Non-pigmented ciliary epithelial cell (primary cell): ENCODE measurements around the gene INPP4B.

Experiments used
- DNase-seq: peaks from one replicate; pipeline ENCODE4 v3.0.0-alpha.2; 2010; ENCODE audit warnings: low read depth

INPP4B gene

DNA sequence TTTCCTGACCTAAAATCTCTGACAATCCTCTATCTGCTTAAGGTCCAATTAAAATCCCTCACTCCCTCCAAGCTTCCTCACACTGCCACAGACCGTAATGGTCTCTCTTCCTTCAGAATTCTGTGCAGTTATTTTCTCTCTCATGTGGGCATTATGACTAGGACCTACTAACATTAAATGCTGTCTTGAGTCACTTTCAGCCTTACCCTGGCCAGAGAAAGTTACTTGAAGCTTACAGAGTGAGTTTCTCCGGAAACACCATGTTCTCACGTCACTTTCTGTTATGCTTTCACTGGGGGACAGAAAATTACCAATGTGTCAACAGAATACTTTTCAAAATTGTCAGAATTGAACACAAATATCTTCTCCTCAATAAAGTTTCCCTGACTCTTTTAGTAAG lies 271.8 kb downstream of the INPP4B start:
- DNase-seq, result no peak

DNA sequence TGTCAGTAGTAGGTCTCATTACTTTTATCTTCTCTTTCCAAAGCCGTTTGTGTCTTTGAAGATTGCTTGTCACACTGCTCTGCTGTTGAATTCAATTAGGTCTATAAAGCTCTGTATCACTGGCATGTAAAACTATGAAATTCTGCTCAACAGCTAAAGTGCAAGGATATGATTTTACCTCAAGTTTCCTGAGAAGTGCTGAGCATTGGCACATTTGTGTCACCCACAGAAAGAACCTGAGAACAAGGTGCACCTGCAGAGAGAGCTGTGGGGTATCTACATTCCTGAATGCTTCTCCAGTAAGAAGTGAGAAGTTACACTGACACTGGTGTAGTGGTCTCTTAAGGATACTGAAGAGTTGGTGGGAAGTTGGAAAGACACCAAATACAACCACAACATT lies 274.0 kb downstream of the INPP4B start:
- DNase-seq, result no peak

DNA sequence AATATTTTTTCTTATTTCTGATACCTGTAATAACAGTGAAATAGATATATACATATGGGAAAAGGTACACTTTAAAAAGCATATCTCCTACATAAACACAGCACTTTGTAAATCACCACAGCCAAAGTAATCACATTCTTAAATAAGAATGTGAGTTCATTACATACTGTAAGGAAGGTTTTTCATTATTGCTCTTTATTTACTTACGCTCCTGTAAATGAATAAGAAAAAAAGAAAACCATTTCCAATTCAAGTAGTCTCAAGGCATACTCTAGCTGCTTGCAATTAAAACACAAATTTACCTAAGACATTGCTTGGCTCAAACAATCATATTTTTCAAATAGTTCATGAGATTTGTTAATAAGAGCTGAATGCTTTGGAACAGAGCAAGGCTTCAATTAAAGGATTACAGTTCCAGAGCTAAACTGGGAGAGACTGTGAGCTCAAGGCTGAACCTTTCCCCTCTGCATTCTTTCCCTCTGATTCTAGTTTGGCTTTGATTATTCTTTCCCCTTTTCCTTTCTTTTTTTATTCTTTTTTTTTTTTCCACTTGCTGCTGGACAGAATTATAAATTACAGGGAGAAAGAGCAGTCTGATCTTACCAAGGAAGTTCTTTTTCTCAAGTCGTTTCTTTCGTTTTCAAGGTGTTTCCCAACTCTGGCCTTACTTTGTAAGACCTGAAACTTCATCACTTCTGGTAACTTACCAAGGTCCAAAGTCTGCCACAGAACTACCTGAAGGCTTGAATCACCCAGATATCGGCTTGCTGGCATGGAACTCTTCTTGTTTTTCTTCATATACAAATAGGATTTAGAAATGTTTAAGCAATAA lies 278.3 kb downstream of the INPP4B start:
- no peak for DNase-seq

DNA sequence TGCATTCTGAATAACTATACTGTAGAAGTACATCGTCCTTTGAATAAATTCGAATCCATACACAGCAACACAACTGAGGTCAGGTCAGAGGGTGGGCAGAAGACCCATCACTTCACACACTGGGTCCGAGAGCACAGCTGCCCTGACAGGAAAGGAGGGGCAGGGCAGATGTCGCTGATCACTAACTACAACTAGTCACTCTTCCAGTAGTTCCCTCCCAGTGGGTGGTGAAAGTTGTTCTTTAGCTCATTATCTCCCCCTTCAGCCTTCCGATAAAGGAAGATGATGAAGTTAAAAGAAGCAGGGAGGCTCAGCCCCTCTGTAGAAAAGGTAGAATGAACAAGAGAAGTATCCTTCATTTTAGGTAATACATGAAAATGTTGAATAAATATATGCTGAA lies 278.9 kb downstream of the INPP4B start:
- no peak for DNase-seq

DNA sequence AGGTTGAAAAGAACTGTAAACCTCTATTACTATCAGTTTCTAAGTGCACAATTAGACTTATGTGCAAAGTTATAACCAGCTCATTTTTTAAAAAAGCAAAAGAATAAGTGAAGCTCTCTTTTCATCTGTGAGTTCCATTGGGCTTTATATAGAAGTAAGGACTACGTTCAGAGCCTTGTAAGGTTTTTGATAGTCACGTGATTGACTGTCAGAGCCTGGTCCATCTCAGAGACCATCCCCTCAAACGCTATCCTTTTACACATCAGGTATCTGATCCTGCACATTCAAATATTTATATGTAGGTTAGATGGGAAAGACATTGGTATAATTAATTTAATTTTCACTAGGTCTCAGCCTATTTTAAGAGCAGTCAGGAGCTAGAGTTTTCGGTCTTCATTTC lies 279.3 kb downstream of the INPP4B start:
- no peak for DNase-seq

DNA sequence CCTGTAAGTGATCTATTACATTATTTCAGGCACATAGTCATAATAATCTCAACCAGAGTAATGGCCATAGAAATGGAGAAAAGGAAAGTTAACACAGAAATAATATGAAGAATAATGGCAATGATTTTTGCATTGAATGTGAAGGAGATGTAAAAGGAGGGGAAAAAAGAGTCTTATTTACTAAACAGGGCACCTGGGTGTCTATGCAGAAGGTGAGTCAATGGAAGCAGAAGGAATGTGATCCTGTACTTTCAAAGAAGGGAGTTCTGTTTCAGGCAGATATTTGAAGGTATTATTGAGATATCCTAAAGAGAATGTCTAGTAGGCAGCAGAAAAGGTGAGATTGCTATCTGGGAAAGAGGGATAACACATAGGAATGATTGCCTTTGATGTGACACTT lies 279.9 kb downstream of the INPP4B start:
- no peak for DNase-seq

DNA sequence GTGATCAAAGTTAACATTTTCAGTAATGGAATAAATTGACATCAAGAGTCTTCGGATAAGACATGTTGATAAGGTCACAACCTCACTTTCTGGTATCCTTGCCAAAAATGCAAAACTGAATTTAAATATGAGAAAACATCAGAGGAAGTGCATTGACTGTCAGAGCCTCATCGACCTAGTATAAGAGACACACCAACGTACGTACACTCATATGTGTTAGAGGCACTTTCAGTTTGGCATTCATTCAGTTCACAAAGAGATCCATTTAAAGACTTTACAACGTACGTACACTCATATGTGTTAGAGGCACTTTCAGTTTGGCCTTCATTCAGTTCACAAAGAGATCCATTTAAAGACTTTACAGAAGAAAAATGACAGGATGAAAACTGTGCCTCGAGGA lies 280.3 kb downstream of the INPP4B start:
- no peak for DNase-seq

DNA sequence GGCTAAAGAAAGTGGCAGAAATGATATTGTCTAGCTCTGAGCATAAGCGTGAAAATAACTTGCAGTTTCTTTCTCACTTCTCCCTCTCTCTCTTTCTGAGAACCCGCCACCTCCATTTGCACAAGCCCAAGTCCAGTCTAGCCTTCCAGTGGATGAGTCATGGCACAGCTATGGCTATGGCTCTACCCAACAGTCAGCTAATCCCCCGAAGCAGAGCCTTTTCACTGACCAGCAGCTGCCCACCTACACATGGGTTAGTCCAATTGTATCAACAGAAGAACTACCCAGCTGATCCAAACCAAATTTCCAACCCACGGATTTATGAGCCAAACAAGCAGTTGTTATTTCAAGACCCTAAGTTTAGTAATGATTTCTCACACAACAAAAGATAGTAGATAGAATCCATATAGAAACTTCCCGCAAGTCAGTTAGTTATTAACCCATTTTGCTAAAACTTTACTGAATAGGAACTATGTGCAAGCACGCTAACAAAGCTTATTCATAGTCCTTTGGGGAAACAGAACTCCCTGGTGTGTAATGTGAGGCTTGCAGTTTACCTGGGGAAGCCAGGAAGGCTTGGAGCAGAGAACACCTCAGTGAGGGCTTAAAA lies 282.3 kb downstream of the INPP4B start:
- peak; percentile 18 for DNase-seq

DNA sequence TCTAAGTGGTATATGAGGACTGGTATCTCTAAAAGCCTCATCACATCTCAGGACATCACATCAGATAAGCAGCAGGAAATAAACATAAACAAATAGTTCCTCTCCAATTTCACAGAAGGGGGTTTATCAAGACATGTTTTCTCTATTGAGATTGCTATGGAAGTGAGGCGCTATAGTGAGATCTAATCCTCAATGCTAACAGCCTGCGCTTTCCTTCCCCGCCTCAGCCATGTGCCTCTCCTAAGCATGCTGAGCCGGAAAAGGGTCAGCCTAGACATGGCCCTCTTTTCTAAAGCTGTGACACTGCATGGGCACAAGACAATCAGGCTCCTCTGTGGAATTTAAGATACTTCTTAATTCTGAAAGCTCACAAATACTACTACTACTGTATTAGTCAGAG lies 286.1 kb downstream of the INPP4B start:
- DNase-seq, result no peak

DNA sequence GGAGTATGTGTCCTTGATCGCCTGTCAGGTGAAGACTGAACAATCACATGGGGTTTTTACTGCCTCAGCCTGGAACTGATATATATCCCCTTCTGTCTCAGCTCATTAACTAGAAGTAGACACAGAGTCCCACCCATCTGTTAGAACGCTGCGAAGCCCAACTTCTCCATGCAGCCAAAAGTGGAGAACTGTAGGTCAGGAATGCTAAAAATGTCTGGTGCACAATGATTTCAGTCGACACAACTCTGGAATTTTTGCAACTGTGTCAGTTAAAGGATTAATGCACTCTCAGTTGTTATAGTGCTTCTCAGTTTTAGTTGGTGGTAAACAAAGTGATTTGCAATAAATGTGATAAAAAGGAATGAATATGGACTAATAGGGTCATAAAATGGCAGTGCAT lies 287.2 kb downstream of the INPP4B start:
- DNase-seq, result no peak

DNA sequence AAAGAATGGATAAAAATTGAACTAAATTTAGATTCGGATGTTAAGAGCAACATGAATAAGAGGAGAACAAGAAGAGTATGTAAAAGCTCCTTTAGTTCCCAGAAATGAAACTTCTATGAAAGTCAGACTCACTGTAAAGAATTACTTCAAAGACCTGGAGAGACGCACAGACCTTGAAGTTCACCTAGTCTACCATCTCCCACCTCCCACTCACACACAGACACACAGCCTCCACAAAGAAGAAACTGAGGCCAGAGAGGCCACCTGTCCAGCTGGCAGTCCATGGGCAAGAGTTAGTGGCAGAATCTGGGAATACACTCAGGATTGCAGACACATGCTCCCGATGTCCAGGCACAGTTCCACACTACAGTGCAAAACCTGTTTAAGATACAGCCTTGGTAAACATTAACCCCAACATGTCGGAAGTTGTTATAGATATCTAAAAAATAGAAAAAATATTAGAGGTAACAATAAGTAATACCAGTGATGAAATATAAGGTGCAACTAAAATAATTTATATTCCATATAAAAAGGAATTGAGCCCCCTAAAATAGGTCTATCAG lies 288.8 kb downstream of the INPP4B start:
- DNase-seq, result no peak

DNA sequence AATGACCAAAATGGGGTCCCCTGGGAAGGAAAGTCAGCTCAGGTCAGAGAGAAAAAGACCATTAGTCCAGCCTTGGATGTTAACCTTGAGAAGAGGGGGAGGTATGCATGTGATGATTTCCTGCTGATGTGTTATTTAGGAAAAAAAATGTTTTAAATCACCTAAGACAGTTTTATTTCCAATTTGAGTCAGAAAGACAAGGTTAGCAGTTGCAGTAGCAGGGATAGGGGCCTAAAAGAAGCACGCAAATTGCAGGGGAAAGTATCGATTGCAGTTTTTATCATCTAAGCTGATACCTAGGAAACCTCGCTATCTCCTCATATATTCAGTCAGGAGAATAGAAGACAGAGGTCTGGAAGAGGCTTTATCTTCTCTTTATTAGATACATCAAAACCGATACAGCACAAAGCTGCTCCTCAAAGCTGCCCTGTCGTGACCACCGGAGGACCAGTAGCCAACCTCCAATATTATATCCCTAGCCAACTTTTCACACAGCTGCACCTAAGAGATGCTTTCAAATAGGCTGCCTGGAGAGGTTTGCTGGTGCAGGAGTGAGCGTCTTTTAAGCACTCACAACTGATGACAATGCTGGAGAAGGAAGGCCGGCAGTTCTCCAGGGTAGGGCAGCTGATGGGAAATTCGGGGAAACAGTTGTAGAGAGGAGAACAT lies 289.4 kb downstream of the INPP4B start:
- no peak for DNase-seq

DNA sequence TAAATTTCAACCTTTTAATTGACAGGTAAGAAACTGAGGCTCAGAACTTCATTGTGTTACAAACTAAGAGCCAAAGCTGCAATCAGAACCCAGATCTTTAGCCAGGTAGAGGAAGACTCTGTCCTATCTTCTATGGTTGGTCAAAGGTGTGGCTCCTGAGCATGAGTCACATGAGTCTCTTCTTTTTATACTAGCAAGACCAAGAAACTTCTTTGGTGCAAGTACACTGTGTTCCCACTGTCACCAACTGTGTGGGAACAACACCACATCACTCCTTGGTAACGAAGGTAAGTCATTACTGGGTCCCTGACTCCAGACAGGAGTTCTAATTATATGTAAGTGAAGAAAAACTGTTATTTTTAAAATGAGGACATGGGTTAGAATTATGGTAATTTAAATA lies 290.1 kb downstream of the INPP4B start:
- no peak for DNase-seq

DNA sequence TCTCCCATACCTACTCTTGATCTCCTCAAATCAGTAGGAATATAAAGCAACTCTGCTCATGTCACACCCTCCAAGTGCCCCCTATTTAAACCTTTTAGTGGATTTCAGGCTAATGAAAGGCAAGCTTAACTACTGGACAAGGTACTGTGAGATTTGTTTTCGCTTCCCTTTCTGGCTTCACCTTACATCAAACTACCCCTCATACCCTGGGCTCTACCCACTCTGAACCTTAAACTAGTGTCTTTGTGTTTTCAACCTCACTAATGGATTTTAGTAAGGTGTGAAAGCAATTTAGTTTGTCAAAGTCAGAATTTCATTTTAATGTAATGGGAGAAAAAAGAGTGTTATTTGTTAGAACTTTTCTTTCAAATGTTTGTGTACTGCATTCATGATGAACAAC lies 291.7 kb downstream of the INPP4B start:
- no peak for DNase-seq

DNA sequence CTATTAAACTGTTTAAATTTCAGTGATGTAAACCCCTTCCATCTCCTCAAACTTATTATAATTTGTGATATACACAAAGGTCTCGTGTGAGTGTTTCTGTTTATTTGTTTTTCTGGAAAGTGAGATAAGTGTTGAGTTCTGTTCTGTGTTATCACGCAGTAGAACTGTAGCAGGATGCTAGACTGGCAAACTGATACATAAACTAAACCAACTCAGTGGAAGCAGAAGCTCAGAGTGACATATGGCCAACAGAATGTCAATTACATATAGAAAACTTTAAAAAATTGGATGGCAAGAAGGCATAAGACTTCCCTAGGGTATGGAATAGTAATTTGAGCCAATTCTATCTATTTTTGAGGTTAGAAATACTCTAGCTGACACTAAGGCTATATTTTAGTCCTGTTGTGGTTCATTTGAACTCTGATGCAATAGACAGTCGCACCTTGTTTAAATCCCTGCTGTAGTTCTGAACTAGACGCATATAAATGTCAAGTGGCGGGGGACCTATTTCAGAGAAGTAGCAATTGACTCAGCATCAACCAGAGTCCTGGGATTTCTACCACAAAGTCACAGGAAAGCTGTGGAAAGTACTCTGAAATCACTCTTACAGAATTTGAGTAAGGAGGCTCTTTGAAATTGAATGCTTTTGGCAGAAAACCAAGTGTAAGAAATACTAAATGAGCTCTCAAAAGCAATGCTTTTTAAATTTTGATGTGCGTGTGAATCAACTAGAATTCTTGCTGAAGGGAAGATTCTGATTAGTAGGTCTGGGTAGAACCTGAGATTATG lies 294.4 kb downstream of the INPP4B start:
- DNase-seq, result no peak

DNA sequence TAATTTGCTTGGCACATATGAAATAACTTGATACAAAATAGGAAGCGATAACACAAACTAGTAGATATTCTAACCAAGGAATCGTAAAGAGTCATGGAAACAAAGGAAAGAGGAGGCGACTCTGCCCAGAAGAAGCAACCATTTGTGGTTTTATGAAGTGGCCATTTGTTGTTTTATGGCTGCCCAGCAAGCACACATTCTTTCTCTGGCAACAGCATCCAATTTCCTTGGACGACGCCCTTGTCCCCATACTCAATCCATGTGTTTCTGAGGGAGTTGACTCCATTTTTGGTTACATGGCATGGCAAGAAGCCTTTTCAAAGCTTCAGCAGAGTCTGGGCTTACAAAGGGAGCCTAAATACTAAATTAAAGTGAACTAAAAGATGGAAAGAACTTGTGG lies 295.1 kb downstream of the INPP4B start:
- no peak for DNase-seq

DNA sequence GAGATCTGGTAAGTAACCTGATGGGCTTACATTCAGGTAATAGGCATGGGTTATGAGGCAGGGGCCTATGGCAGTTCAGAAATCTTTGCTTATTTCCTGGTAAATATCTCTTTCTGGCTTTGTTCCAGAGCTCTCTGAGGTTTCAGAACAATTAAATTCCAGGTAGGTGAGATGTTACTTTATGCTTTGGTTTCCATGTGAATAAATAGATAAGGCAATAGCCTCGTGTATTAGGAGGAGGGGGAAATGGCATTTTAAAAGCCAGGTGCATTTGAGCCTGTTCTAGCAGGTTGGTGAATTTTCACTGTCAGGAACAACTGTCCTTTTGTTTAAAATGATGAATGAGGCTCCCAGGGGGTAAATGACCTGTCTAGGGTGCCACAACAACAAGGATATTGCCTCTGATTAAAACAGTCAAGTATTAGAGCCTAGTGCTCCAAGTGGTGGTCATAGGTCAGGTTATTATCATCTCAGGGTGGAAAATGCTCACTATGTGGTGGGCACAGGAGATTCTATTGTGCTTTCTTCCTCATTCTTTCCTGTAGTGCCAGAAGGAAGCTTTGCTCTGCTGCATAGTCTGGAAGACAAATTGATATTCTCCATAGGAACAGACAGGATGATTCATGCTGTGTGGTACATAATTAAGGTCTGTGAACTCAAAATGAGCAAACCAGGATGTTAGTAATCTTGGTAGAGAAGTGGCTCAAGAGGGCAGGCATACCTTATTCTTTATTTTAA lies 296.2 kb downstream of the INPP4B start:
- peak; percentile 75 for DNase-seq

DNA sequence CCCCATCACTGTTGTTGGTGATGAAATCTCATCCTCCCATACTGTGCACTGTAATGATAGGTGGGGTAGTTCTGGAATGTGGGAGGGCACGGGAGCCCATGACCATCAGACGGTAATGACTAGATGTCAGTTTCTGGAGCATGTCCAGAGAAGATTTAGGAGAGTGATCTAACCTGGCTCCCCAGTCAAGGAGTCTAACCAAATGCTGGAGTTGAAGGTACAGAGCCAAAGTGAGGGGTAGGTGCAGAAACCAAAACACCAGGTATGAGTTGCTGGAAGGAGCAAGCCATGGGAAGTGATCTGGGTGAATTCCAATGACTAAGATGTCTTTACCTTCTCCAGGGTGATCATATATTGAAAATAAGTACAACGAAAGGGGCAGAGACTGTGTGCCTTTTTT lies 296.9 kb downstream of the INPP4B start:
- no peak for DNase-seq

DNA sequence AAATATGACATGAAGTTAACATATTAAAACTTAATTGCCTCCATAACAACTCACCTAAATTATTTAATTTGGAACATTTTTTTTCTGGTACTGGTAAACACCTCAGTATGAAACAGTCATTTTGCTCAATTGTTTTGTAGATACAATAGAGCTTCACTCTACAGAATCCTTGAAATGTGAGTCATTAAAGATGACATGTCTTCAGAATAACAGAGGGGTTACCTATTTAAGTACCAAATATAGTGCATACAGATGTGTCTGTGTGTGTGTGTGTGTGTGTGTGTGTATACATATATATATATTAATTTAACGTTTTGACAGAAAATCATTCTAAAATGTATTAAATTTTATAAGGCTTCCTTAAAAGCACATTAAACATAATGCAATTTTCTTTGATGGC lies 297.6 kb downstream of the INPP4B start:
- no peak for DNase-seq

DNA sequence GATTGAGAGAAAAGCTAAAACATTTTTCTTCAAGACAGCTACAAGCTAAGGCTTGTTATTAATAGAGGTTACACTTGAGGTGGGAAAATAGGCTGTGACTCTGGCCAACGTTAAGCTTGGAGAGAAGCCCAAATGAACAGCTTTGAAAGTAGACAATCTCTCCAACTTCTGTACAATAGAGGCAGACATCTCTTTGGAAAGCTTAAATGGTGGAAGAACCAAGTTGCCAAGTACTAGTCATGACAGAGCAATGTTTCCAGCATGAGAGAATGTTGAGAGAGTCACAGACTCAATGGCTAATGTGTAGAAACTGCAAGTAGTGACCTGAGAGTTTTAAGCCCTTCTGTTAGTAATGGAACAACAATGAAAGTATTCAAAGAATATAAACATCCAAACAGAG lies 298.1 kb downstream of the INPP4B start:
- DNase-seq, result peak; percentile 32

DNA sequence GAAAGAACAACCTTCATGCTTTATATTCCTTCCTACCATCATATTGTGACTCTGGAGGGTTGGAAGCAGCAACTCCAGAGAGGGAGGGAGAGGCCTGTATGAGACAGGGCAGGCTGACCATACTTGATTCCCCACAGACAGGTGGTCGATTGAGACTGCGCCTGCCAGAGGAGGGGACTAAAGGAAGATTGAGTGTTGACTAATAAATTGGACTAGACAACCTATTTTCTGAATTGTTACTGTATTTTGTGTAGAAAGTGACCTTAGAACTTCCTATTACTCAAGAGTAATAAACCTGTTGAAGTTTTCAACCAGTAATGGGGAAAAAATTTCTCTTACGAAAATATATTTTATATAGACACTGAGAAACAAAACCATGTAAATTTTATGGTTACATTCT lies 301.5 kb downstream of the INPP4B start:
- DNase-seq, result no peak

DNA sequence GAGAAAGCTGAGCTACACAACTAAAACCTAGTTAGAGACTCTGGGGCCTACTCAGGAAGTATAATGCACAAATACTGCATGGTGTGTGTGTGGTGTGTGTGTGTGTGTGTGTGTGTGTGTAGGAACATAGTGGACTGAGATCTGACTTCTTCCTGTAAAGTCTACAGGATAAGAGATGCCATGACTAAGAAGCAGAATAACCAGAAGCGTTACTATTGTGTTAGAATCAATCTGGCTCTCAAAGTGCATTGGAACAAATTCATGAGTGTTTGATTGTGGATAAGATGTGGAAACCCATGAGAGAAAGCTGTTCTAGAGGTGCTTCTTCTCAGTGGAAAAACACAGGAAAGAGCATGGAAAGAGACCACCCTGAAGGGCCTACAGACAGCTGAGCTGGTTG lies 302.1 kb downstream of the INPP4B start:
- no peak for DNase-seq
